ENCODE data around the gene TEX53.

The TEX53 gene

GRCh38 chr9:114657705-114658104 is at the start of gene TEX53:
Gene TEX53, minus strand, starts transcription at chr9:114657805. Its CDS starts 31 bp downstream, at chr9:114657774.
- no peak for DNase-seq

- DNase-seq: no peak
Measured at GRCh38 chr9:114706711-114707110, 49.1 kb upstream of the TEX53 start.

- no peak for DNase-seq
Measured at GRCh38 chr9:114701988-114702387, 44.4 kb upstream of the TEX53 start.

DNA sequence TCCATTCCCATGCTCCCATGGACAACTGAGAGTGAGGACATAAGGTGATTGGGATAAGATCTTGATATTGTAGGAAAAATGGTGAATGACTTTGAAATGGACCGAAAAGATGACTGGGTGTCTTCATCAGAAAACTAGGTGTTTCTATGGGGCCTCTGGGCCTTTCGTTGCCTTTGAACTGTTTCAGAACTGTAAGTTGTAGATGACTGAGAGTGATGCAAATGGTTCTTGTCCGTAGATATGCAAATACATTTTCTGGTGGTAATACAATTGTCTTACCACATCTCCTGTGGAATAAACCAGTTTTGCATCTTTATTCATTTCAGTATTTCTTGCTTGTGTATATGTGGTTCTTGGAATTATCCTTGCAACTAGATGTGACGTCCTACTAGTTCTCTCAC is 40.3 kb upstream of the TEX53 start:
- no peak for DNase-seq

DNA sequence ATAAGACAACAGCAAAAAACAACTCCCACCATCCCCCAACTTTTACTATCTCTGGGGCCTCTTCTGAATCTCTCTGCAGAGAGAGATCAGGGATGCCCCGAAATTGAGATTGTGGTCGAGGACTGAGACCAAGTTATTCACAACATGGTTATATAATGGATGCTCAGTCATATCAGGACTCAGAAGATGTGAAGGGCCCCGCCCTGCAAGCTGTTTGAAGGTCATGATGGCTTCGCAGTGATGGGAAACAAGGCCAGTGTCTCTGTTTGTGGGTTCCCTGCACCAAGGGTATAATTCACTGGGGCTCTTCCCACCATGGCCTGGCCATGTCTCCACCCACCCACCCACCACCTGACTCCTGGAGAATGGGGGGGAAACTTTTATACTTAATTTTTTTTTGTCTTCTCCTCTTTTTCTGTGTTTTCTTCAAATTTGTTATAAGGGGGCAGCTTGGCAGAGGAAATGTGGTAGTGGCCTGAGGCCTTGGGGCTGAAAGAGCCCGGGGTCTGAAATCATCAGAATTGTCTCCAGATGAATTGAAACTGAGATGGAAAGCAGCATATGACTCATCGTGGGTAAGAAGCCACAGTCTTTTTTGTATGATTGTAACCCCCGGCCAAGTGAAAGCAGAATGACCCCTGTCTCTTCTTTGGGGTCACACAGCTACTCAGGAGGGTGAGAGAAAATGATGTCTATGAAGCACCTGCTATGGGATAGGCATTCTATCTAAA is 39.4 kb upstream of the TEX53 start:
- no peak for DNase-seq

- no peak for DNase-seq
Measured at GRCh38 chr9:114695948-114696347, 38.3 kb upstream of the TEX53 start.

GRCh38 chr9:114694719-114695269 is 37.2 kb upstream of the TEX53 start:
- no peak for DNase-seq

DNA sequence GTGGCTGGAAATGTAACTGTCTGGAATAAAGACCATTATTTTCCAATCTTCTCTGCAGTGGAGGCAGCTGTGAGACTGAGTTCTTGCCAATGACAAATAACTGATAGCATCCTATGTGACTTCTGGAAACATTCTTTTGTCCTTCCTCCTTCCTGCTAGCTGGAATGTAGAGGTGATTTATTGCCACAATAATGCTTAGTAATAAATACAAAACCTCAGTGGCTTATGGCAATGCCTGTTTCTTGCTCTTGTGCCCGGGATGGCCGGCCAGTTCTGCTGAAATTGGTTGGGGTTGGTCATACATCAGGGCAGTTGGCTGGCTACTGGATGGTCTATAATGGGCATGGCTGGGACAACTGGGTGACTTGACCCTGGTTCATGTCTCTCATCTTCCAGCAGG is 36.5 kb upstream of the TEX53 start:
- no peak for DNase-seq

DNA sequence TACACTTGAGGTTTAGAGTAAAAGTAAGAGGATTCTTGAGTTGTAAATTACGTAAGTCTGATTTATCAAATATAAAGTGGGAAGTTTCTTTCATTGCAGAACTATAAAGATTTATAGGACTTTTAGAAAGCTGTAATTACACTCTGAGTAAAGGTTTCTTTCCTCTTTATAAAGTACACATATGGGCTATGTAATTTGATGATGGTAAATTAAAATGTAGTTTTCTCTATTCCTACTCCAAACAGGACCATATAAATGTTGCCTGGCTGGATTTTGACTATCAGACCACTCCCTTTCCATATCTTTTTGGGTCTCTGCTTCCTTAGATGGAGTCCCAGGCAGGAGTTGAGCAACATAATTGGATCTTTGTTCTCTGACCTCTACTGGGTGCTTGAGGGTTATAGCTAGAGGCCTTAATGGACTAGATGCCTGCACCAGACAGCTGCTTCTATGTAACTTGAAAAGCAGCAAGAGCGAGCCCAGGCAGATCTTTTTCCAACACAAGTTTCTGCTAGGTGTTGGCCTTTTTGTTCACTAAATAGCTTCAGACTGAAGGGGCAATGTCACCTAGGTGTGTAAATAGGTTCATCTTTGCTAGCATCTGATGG is 35.7 kb upstream of the TEX53 start:
- DNase-seq: peak; percentile 84

- DNase-seq: no peak
Measured at GRCh38 chr9:114691956-114692295, 34.3 kb upstream of the TEX53 start.

DNA sequence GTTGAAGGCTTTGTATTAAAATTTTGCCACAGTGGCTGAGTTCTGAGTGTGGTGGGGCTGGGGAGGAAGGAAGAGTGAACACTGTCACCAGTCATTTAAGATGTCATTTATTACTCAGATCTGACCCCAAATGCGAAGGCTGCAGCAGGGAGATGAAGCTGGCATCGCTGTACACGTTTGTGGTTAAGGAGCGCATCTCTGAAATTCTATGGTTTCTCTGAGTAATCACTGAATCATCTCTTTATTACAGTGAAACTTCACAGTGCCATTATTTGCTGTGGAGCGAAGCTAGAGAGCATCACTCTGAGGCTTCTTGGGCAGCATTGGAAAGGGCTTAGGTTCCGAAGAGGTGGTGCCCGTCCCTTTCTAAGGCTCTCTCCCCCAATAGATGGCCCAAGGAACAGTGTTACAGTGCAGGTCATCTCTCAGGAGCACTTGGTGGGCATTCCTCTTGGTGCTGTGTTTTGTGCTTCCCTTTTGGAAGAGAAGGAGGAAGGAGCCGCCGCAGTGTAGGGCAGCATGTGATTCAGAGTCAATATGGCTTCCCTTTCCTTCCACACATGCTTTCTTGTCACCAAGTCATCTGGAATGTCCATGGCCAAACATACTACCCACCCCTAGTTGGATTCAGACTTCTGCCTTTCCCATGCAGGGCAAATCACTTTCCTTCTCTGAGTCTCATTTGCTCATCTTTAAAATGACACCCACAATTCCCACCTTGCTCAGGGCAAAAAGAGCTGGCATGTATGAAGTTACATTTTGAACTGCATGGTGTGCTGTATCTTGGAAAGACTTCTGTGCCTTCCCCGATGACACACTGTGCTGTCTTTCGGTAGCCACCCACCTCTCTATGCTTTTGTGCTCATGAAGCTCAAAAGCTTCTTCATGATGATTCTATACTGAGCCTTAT is 33.7 kb upstream of the TEX53 start:
- no peak for DNase-seq

DNA sequence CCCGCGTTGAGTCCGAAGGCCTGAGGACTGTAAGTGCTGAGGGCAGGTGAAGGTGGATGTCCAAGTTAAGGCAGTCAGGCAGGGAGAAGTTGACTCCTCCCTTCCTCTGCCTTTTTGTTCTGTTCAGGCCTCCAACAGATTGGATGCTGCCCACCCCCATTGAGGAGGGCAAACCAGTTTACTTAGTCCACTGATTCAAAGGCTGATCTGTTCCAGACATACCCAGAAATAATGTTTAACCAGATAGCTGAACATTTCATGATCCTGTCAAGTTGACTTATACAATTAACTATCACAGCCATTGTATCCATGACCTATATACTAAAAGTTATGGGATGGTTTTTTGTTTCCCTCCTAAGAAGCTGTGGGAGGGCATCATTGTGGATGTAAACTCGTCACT is 32.7 kb upstream of the TEX53 start:
- DNase-seq: no peak

GRCh38 chr9:114689813-114690212 is 32.2 kb upstream of the TEX53 start:
- DNase-seq: no peak

- no peak for DNase-seq
Measured at GRCh38 chr9:114688909-114689610, 31.5 kb upstream of the TEX53 start.

DNA sequence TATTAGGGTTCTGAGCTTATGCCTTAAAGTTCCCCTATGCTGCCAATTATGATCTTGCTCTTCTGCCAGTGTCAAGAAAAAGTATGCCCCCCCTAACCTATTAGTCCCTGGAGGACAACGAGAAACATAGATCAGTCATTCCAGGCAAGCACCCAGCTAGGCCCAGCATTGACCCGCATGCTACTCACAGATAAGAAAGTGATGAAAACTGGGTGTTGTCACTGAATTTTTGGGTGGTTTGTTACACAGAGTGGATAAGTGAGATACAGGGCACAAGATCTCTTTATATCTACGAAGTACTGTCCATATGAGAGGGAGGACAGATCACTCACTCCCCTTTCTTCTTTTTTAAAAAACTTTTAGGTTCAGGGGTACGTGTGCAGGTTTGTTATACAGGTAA is 30.8 kb upstream of the TEX53 start:
- no peak for DNase-seq

DNA sequence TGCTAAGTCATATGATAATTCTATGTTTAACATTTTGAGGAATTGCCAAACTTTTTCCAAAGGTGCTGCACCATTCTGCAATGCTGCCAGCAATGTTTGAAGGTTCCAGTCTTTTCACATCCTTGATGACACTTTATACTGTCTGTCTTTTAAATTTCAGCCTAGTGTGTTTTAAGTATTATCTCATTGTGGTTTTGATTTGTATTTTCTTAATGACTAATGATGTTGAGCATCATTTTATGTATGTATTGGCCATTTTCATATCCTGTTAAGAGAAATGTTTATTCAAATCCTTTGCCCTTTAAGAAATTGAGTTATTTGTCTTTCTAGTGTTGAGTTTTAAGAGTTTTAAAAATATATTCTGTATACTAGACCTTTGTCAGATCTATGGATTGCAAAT is 29.4 kb upstream of the TEX53 start:
- no peak for DNase-seq

- no peak for DNase-seq
Measured at GRCh38 chr9:114685951-114686350, 28.3 kb upstream of the TEX53 start.

DNA sequence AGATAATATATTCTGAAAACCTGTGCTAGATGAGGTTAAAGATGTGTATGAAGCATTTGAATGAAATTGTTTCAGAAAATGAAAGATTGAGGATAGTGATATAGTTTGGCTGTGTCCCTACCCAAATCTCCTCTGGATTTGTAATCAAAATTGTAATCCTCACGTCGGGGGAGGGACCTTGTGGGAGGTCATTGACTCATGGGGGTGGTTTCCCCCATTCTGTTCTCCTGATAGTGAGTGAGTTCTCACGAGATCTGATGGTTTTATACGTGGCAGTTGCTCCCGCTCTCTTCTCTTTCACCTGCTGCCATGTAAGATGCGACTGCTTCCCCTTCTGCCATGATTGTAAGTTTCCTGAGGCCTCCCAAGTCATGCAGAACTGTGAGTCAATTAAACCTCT is 26.4 kb upstream of the TEX53 start:
- DNase-seq: no peak

DNA sequence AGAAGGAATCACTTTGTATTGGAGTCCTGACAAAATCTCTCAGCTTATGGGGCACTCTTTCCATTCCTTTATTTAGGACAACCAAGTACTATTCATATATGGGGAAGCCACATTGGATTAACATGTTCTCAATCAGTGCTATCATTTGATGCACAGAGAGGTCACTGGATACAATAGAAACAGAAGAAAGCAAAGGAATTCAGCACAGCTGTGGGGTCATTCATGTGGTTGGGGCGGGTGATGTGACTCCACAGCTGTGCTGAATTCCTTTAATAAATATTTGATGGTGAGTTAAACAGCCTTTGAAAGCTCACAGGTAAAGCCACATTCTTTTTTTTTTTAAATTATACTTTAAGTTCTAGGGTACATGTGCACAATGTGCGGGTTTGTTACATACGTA is 25.2 kb upstream of the TEX53 start:
- no peak for DNase-seq

- no peak for DNase-seq
Measured at GRCh38 chr9:114681594-114682332, 24.2 kb upstream of the TEX53 start, which contains the start of gene TEX48. Gene TEX48, minus strand, starts transcription at chr9:114682192. Its CDS starts 10,469 bp downstream, at chr9:114671723.

DNA sequence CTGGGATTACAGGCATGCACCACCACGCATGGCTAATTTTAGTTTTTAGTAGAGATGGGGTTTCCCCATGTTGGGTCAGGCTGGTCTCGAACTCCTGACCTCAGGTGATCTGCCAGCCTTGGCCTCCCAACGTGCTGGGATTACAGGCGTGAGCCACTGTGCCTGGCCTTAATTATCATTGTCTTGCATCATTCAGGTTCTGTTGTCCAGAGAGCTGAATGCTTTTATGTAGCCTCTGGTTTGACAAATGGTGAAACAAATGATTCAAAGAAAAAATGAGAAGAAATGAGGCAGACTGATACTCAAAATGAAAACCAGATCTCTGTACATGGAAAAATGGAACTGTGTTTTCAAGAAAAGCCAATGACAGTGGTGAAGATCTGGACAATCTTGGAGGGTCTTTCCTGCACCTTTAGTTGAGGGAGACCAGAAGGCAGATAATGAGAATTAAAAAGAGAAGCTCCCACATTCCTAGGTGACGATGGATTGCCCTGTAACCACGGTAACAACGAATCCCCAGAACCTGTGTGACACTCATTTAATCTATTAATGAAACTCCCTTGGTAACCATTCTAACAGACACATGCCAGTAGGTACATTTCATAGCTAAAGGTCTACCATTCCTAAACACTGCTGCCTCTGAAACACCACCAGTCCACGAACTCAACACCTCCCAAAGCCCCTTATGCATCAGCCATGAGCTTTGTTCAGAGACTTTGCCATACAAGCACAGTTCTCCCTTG is 22.8 kb upstream of the TEX53 start:
- DNase-seq: no peak

Data from DMS79 (cell line).